NCI-H1105 treated with DMSO at 0.1 percent for 48 hours (cell line): ENCODE results near the gene ITLN2.
"Not testable (repeated sequence)": the region's sequence is repeated elsewhere in the genome, so short reads cannot be mapped to it uniquely, and the experiment has no call there.

Experiments
- DNase-seq: peaks from one replicate; lab custom pipeline; 2025; lab: John Stamatoyannopoulos, UW

Gene ITLN2

DNA sequence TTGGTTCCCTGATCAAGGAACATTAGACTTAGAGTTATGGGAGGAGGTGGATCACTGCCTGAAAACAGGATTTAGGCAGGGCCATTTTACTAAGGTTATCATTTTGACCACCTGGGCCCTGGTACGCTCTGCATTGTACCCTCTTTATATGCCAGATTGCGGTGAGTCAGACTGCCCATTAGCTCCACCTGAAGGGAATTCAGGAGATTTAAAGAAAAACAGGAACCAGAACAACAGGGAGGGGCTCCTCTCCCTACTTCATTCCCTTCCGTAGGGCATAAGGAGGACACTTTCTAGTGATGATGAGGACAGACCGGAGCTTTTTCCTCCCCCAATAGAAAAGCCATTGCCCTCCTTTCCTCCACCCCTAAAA lies 49.0 kb downstream of the ITLN2 start:
- DNase-seq, result no peak

DNA sequence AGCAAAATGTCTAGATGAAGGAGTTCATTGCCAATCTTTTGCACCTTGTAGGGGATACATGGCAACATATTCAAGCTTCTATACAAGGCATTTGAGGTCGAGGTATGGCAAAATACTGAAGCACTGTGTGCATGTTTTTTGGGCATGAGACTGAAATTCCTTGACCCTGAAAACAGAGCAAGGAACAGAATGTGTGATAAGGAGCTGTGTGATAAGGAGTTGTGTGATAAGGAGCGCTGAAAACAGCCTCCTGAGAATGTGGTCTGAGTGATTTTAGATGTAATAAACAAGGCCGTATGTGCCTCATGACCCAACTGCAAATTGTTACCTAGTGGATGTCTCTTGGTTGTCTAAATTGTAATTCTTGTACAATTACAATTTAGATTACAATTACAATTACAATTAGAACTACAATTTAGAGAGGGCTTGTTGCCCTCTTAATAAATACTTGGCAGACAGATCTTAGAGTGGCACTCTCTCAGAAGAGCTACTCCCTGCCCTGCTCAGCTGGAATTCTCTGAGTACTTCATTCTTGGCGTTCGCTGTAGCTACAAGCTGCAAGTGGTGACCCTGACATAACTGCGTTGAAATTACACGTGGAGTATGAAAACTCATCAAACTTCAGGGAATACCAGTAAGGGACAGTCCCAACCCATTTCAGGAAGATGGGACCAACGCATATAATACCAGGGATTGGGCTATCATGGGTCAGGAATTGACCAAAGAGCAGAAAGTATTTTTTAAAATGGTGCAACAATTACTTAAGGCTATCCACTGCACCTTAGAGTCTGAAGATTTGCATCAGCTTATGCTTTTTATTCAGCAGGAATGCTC lies 49.6 kb downstream of the ITLN2 start:
- no peak for DNase-seq

DNA sequence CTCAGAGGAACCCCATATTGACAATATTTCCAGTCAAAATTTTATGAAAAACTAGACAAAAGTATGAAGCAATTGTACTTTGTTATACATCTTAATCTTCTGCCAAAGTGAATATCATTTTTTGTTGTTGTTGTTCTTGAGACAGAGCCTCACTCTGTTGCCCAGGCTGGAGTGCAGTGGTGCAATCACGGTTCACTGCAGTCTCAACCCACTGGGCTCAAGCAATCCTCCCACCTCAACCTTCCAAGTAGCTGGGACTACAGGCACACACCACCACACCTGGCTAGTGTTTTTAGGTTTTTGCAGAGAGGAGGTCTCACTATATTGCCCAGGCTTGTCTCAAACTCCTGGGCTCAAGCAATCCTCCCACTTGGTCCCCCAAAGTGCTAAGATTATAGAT lies 52.4 kb downstream of the ITLN2 start:
- DNase-seq, result not testable (repeated sequence)

DNA sequence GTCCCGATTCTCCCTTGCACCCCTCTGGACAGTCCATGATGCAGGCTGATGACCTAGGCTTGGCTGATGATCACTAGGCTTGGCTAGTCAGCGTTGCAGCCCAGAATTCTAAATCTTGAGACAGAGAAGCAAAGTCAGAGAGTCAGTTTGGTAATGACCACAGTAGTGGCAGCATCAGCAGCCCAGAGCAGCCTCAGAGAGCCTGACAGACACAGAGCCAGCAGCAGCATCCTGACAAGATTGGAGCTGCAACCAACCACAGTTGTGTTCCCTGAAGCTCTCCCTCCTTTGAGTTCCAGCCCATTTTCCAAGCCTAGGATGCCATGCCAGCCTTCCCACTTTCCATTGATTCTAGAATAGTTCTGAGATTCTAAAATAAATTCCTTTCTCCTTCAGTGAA lies 52.8 kb downstream of the ITLN2 start:
- DNase-seq, result no peak

- not testable (repeated sequence) for DNase-seq
Measured at GRCh38 chr1:160900683-160901082, 53.9 kb downstream of the ITLN2 start.
